ENCODE data around the gene LRRTM3. TPM values are rescaled to one million over a fixed set of nuclear protein-coding genes. Genes with fewer than 3 reads are reported as not detected.

The LRRTM3 gene
- total RNA-seq, result 14.7 TPM

DNA sequence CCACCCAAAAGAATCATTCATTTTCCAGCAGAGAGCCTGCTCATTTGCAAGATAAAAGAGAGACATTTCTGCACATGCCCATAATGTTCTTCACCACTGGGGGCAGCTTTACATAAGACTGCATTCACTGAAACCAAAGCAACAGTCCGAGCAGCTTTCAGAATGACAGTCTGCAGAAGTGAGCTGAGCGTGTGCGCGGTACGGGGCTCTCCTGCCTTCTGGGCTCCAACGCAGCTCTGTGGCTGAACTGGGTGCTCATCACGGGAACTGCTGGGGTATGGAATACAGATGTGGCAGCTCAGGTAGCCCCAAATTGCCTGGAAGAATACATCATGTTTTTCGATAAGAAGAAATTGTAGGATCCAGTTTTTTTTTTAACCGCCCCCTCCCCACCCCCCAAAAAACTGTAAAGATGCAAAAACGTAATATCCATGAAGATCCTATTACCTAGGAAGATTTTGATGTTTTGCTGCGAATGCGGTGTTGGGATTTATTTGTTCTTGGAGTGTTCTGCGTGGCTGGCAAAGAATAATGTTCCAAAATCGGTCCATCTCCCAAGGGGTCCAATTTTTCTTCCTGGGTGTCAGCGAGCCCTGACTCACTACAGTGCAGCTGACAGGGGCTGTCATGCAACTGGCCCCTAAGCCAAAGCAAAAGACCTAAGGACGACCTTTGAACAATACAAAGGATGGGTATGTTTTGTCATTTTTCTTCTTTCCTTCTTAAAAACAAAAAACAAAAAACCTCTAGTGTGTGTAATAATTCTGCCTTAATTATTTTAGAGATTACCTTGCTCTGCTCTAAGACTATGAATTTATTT is at the start of gene LRRTM3:
Gene LRRTM3, plus strand, starts transcription at position 141 of the 820 bp plus-strand sequence.
- DNase-seq (ENCODE audit: low spot score in 2 of 2) (peak; percentile 38 to 45), FAIRE-seq (no peak)

DNA sequence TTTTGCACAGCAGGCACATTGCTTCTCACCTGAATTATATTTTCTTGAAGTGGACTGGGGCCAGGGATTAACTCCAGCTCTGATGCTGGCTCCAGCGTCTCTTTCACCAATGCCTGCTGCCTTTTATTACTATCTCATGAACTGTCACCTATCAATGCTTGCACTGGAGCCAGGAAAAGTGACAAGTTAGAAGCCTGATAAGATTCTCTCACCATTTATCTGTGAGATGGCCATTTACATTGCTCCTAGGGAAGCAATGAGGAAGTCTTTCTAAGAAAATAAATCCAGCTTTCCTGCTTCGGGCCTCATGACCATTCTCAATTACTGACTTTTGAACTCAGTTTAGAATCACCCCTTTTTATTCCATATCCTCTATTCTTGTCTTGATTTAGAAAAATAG is 48.5 kb upstream of the LRRTM3 start:
- no peak for DNase-seq (ENCODE audit: low spot score in 2 of 2)
- FAIRE-seq, result no peak

DNA sequence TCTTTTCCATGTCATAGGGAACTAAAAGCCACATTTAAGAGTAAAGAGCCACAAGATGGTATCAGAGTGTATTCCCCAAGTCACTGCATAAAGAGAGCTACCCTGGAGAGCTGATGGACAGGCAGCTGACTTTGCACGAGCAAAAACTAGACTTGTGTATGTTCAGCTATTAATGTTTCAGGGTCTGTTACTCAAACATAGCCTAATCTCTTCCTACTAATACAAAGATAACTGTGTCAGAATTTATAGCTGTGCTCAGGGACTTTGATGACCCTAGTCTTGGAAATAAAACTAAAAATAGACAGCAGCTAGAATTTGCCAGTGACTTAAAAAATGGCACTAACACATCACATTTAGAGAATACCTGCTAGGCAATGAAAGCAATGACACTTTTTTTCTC is 45.5 kb upstream of the LRRTM3 start:
- DNase-seq (ENCODE audit: low spot score in 2 of 2) (no peak), FAIRE-seq (no peak)

DNA sequence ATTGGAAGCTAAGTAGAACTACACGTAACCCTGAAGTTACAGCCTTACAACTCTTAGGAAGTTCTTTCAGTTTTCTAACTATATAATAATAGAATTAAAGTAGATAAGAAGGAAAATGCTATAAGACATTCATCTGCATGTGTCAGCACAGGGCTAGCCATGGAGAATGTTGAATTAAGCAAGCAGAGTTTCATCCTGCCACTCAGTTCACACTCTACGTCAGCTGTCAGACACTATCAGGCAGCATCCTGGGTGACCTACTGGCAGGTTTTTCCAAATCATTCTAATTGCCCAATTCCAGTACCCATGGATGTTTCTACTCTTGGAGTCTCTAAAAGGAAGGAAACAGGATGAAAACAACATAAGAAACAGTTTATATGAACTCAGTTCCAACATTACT is 45.0 kb upstream of the LRRTM3 start:
- FAIRE-seq, result no peak
- DNase-seq (ENCODE audit: low spot score in 2 of 2), result no peak

DNA sequence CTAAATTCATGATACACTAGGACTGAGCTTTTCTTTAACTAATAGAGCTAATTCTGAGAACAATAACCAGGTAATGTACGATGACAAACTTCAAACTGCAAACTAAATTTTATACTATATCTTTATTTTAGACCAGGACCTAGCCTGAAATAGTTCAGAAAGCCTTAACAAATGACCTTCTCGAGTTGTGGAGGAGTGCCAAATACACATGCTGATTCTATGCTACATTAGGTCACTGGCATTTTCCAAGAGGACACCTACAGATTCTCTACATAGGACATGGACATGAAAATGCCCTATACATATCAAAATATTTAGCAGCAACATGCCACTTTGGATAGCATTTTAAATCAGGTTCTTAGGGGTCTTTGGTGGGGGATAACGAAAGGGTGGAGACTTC is 44.0 kb upstream of the LRRTM3 start:
- DNase-seq (ENCODE audit: low spot score in 2 of 2) (no peak), FAIRE-seq (no peak)

DNA sequence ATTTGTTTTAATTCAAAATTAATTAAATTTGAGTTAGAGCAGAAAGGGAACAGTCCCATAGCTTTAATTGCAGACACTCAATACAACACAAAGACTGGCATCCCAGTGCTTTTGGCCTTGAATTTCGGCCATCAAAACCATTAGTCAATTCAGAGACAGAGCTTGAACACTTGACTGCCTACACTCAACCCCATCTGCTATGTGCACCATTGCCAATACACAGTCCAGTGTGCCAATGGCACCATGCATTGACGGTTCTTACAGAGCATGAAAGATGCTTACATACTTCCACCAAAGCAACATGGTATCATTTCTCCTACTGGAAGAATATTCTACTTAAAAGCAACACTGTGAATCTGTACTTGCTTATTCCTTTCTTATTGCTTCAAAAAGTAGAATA is 43.6 kb upstream of the LRRTM3 start:
- DNase-seq (ENCODE audit: low spot score in 2 of 2), result no peak
- no peak for FAIRE-seq

DNA sequence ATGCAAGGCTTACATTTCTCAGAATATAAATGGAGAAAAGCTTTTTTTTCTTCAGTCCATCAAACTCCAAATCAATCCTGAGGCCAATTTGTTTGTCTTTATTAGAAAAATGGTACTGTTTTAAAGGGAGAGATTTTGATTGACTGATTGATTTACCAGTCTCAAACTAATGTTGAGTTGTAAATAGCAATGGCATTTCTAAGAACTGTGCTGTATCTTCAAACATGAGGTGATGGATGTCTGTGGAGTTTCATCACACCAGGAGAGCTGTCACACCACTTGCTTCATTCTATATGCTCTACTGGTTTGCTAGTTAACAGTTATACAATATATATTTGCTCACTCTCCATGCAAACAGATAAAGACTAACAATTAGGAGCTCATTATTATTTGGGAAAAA is 39.0 kb upstream of the LRRTM3 start:
- FAIRE-seq (no peak), DNase-seq (ENCODE audit: low spot score in 2 of 2) (no peak)

DNA sequence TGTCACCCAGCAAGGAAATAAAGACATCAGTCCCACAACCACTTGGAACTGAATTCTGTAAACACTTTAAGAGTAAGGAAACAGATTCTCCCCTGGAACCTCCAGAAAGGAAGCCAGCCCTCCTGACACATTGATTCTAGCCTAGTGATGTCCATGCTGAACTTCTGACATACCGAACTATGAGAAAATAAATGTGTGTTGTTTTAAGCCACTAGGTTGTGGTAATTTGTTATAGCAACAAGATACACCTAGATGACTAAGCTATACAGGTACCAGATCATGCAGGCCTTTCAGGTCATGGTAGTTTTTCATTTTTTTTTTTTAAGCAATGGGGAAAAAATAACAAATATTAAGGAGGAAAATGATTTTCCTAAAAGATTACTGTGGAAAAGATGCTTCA is 37.6 kb upstream of the LRRTM3 start:
- no peak for FAIRE-seq
- no peak for DNase-seq (ENCODE audit: low spot score in 2 of 2)

DNA sequence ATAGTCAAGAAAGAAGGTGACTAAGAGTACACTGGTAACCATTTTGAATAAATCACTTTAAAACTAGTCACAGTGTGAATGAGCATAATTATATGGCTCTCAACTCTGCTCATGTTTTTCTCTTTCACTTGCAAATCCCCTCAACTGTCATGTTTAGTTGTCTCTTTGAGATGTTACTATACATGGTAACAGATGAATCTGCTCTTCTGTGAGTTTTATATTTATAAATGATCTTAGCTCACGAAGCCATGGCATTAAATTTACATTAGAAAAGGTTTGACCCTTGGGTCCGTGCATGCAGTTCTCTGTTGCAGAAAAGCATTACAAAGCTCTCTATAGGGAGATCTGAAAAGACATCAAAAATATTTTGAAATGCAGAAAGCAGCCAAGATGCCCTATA is 33.0 kb upstream of the LRRTM3 start:
- DNase-seq (ENCODE audit: low spot score in 2 of 2) (no peak), FAIRE-seq (no peak)

DNA sequence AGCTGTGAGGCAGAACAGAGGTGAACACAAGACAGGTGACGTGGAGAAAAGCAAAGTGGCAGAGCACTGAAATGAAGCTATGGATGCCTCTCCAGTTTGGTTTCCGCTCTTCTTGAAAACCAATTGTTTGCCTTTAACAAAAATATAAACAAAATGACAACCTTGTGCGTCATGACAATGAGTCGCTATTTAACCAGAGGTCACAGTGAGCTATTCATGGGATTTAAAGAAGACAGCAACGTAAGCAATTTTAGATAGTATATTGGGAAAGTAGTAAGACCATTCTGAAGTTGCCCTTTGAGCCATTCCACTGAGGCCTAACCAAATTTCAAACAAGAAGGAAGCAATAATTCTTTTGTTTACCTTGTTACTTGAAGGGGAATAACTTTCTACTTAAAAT is 15.2 kb upstream of the LRRTM3 start:
- DNase-seq (ENCODE audit: low spot score in 2 of 2) (no peak), FAIRE-seq (no peak)

DNA sequence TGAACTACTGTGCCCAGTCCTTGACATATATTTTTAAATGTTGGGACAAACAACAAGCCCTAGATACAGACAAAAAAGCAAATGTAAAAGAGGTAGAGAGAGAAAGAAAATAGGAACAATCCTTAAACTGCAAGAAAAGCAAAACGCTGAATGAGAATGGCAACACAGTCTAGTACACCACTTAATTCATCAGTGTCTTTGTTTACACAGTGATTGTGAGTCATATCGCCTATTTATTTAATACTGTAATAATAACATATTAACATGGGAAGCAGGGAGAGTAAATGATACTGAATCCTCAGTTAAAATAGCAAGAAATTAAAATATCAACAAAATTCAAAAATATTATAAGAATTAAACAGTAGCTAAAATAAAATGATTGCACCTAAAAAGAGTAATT is 9.8 kb upstream of the LRRTM3 start:
- no peak for DNase-seq (ENCODE audit: low spot score in 2 of 2)
- FAIRE-seq, result no peak

DNA sequence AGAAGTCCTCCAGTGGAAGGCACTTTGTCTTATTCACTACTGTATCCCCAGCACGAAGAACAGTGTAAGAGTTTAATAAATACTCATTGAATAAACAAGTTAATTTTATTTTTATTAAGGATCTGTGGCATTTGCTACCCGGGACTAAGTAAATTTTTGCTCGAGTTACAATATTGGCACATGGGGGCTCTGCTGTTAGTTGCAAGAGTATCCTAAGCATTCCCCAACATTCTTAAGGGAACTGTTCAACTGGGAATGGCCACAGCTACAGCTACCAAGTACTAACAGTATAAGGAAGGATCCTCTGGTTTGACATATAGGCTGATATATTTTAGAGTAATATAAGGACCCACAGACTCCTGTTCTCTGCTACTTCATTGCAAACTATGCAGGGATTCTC is 8.7 kb upstream of the LRRTM3 start:
- FAIRE-seq (no peak), DNase-seq (ENCODE audit: low spot score in 2 of 2) (peak; percentile 6 to 14)

DNA sequence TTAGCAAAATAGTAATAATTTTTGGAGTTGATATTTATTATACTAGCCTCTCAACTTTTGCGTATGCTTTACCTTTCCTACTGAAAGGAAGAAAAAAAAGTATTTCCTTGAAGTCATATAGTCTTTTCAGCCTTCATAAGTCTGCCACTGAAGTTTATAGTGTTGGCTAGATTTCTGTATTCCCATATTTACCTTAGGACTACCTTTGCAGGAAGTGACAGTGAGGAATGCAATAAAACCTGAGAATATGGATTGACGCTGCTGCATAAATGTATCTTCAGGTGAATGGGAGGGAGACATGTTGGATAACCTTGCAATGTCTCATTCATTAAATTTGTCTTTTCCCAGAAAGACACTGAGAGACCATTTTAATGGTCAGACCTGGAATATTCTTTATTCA is 6.6 kb upstream of the LRRTM3 start:
- FAIRE-seq (no peak), DNase-seq (ENCODE audit: low spot score in 2 of 2) (no peak)

DNA sequence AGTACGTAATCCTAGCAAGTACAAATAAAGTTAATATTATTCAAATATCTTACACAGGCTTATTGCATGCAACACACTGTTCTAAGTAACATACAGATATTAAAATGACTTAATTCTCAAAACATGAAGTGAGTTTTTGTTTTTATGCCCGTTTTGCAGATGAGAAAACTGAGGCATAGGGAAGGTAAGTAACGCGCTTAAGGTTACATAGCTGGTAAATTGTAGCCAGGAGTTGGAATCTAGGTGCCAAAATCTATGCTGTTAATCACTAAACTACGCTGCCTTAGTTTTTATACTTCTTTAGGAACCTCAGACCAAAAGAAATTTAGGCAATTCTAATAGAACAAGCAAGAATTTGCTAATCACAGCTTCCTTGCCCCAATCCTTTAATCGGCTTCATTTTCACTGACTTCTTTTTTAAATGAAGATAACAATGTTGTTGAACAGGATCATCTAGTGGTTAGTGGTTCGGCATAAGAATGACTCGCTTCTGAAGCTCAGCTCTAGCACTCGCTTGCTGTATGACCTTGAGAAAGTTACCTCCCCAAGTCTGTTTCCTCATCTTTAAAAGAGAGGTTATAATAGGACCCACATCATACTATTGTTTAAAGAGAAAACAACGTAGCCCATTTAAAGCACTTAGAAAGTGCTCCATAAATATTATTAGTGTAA is 1.0 kb upstream of the LRRTM3 start:
- DNase-seq (ENCODE audit: low spot score in 2 of 2) (no peak), FAIRE-seq (no peak)

DNA sequence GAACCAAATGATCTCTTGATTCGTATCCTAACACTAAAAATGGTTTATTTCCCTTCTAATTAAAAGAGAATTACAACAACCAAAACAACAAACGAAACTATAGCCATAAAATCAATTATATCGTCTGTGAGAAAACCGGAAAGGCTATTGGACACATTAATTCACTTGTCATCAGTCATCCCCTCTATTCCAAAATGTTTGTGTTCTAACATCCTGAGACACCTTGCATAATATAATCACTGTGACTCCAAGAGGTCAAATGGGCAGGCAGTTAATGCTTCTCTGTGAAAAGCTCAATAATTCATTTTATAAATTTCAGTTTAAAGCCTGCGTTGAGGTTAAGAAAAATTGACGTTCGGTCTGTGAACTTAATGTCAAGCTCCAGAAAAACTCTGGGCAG is 463 bp upstream of the LRRTM3 start:
- FAIRE-seq (no peak), DNase-seq (ENCODE audit: low spot score in 2 of 2) (no peak)

DNA sequence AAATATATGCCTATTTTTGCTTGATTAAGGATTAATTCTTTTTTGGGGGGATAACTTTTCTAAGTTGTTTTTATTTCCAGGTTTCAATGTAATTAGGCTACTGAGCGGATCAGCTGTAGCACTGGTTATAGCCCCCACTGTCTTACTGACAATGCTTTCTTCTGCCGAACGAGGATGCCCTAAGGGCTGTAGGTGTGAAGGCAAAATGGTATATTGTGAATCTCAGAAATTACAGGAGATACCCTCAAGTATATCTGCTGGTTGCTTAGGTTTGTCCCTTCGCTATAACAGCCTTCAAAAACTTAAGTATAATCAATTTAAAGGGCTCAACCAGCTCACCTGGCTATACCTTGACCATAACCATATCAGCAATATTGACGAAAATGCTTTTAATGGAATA is 1.0 kb downstream of the LRRTM3 start:
- no peak for DNase-seq (ENCODE audit: low spot score in 2 of 2)
- FAIRE-seq, result no peak

DNA sequence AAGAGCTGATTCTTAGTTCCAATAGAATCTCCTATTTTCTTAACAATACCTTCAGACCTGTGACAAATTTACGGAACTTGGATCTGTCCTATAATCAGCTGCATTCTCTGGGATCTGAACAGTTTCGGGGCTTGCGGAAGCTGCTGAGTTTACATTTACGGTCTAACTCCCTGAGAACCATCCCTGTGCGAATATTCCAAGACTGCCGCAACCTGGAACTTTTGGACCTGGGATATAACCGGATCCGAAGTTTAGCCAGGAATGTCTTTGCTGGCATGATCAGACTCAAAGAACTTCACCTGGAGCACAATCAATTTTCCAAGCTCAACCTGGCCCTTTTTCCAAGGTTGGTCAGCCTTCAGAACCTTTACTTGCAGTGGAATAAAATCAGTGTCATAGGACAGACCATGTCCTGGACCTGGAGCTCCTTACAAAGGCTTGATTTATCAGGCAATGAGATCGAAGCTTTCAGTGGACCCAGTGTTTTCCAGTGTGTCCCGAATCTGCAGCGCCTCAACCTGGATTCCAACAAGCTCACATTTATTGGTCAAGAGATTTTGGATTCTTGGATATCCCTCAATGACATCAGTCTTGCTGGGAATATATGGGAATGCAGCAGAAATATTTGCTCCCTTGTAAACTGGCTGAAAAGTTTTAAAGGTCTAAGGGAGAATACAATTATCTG is 1.6 kb downstream of the LRRTM3 start:
- FAIRE-seq (no peak), DNase-seq (ENCODE audit: low spot score in 2 of 2) (no peak)

DNA sequence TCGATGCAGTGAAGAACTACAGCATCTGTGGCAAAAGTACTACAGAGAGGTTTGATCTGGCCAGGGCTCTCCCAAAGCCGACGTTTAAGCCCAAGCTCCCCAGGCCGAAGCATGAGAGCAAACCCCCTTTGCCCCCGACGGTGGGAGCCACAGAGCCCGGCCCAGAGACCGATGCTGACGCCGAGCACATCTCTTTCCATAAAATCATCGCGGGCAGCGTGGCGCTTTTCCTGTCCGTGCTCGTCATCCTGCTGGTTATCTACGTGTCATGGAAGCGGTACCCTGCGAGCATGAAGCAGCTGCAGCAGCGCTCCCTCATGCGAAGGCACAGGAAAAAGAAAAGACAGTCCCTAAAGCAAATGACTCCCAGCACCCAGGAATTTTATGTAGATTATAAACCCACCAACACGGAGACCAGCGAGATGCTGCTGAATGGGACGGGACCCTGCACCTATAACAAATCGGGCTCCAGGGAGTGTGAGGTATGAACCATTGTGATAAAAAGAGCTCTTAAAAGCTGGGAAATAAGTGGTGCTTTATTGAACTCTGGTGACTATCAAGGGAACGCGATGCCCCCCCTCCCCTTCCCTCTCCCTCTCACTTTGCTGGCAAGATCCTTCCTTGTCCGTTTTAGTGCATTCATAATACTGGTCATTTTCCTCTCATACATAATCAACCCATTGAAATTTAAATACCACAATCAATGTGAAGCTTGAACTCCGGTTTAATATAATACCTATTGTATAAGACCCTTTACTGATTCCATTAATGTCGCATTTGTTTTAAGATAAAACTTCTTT is 2.3 kb downstream of the LRRTM3 start:
- DNase-seq (ENCODE audit: low spot score in 2 of 2) (no peak), FAIRE-seq (no peak)

DNA sequence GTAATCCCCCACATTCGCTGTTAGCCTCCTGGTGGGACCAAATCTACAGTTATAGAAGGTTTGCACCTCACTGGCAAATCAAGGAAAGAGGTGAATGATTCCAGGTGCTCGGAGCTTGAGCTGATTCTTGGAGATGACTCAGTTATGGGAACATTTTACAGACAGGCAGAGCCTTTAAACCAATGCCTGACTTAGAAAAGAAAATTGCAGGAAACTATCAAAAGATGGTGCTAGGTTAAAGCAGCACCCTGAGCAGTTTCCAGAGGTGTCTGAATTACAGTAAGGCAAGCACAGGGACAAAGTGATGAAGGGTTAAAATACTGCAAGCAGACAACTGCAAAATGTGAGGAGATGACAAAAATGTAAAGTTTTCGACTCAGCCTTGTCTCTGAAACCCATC is 2.9 kb downstream of the LRRTM3 start:
- no peak for DNase-seq (ENCODE audit: low spot score in 2 of 2)
- no peak for FAIRE-seq

DNA sequence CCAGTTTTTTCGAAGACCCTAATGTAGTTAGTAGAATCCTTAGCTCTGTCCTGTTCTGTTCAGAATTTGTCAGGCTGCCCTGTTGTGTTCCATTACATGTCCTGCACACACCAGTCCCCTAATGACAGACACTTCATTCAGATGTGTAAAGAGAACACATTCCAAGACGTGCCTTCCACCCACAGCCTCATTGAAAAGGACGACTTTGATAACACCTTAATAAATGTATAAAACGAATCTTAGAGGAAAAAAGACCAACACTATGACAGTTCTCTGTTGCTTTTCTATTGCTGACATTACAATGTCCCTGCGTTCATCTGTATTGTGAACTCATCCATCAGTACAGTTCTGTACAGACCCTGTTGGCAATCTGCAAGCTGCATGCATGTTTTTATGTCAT is 3.5 kb downstream of the LRRTM3 start:
- FAIRE-seq (no peak), DNase-seq (ENCODE audit: low spot score in 2 of 2) (no peak)
